ENCODE results near the gene SLC52A3.
"Not testable (repeated sequence)": the region's sequence is repeated elsewhere in the genome, so short reads cannot be mapped to it uniquely, and the experiment has no call there.

The SLC52A3 gene

GRCh38 chr20:731891-732560 is 36.3 kb downstream of the SLC52A3 start:
- no peak overlapping the region for H3K4me3 ChIP-seq (replicated peaks; ENCODE audit: low read depth, low read length)
- TF ChIP-seq, protein P1, sequence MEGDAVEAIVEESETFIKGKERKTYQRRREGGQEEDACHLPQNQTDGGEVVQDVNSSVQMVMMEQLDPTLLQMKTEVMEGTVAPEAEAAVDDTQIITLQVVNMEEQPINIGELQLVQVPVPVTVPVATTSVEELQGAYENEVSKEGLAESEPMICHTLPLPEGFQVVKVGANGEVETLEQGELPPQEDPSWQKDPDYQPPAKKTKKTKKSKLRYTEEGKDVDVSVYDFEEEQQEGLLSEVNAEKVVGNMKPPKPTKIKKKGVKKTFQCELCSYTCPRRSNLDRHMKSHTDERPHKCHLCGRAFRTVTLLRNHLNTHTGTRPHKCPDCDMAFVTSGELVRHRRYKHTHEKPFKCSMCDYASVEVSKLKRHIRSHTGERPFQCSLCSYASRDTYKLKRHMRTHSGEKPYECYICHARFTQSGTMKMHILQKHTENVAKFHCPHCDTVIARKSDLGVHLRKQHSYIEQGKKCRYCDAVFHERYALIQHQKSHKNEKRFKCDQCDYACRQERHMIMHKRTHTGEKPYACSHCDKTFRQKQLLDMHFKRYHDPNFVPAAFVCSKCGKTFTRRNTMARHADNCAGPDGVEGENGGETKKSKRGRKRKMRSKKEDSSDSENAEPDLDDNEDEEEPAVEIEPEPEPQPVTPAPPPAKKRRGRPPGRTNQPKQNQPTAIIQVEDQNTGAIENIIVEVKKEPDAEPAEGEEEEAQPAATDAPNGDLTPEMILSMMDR (IDR thresholded peaks at IDR 0.05; ENCODE audit: low read depth, low read length, missing control alignments) = no peak
- DNase-seq (ENCODE audit: extremely low read depth, low read depth) = no peak

DNA sequence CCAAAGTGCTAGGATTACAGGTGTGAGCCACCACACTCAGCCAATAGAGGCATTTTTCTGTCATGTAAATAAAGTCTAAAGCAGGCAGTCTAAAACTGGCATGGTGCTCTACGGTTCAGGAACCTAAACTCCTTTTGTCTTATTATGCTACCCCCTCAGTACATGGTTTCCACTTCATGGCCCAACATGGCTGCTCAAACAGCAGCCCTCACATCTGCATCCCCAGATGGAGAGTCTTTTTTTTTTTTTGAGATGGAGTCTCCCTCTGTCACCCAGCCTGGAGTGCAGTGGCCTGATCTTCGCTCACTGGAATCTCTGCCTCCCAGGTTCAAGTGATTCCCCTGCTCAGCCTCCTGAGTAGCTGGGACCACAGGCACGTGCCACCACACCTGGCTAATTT is 38.3 kb downstream of the SLC52A3 start:
- H3K4me3 ChIP-seq (replicated peaks; ENCODE audit: low read depth, low read length) = no peak overlapping the region
- no peak for DNase-seq (ENCODE audit: extremely low read depth, low read depth)
- TF ChIP-seq, protein P1 (IDR thresholded peaks at IDR 0.05; ENCODE audit: low read depth, low read length, missing control alignments) = no peak

DNA sequence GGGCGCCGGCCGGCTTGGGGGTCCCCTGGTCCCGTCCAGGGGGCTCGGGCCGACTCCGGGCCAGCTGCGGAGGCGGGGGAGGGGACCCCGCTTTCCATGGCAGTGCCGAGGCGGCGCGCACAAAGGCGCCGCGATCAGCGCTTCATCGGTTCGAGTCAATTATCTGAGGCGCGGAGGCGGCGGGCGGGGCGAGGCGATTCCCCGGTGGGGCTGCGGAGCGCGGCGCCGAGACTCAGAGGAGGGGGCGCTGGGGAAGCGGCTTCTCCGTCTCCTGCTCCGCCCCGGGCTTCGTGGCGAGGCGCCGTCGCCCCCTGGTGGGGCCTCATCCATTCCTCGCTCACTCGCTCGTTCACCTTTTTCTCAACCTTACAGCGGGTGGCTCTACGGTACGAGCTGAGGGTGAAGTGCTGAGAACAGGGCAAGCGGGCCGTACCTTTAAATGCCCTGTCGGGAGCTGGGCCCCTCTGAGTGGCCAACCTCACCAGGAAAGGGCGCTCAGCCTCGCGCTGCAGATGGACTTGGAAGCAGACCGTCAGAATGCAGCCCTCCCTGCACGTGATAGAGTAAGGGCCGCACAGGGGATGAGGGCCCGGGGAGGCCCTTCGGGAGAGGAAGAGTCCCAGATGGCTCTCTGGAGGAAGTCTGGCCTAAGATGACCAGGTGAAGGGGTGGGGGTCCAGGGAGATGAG is 39.9 kb downstream of the SLC52A3 start:
- TF ChIP-seq, protein P1 (IDR thresholded peaks at IDR 0.05; ENCODE audit: low read depth, low read length, missing control alignments) = peak; percentile 68
- peak overlapping the region; percentile 24 for H3K4me3 ChIP-seq (replicated peaks; ENCODE audit: low read depth, low read length)
- no peak for DNase-seq (ENCODE audit: extremely low read depth, low read depth)

DNA sequence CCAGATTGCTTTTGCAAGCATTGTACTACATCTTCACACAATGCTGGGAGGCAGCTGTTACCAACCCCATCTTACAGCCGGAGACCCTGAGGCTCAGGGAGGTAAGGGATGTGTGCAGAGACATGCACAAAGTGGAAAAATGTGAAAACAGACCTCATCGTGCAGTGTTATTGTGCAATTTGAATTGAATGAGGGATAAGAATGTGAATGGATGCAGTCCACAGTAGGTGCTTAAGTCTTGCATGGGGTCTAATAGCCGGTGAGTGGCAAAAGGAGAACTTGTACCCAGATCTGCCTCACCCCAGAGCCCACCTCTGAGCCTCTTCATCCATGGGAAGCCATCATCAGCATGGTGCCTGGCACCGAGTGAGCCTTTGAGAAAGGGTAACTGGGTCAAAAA is 42.1 kb downstream of the SLC52A3 start:
- TF ChIP-seq, protein P1 (IDR thresholded peaks at IDR 0.05; ENCODE audit: low read depth, low read length, missing control alignments) = no peak
- no peak for DNase-seq (ENCODE audit: extremely low read depth, low read depth)
- H3K4me3 ChIP-seq (replicated peaks; ENCODE audit: low read depth, low read length) = no peak overlapping the region

GRCh38 chr20:725491-725890 is 42.8 kb downstream of the SLC52A3 start:
- H3K4me3 ChIP-seq (replicated peaks; ENCODE audit: low read depth, low read length) = no peak overlapping the region
- DNase-seq (ENCODE audit: extremely low read depth, low read depth) = no peak
- TF ChIP-seq, protein P1 (IDR thresholded peaks at IDR 0.05; ENCODE audit: low read depth, low read length, missing control alignments) = no peak

DNA sequence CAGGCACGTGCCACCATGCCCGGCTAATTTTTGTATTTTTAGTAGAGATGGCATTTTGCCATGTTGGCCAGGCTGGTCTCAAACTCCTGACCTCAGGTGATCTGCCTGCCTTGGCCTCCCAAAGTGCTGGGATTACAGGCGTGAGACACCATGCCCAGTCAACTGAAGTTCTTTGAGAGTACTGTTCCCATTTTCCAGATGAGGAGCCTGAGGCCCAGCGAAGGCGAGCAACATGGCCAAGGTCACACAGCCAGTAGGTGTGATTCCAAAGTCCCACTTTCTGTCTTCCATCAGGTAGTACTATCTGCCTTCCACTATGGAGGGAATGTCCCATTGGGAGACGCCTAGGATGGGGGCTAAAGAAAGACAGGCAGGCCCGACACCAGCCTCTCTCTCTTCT is 43.5 kb downstream of the SLC52A3 start:
- DNase-seq (ENCODE audit: extremely low read depth, low read depth); H3K4me3 ChIP-seq (replicated peaks; ENCODE audit: low read depth, low read length): not testable (repeated sequence)

DNA sequence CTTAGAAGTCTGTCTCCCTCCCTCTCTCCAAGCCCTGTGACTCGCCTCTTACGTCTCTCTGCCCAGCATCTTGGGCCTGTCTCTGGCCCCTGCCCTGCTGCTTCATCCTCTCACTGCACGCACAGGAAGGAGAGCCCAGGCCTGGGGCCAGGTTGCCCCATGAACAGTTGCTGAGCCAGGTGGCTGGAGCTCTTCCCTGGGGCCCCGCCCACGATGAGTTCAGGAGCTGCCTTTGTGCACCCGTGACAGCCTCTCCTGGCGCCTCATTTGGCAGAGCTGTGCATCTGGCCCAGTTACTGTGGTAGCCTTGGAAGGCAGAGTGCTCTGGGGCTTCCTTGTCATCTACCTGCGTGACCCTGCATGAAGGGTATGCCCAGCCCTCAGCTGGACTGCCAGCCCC is 44.5 kb downstream of the SLC52A3 start:
- TF ChIP-seq, protein P1 (IDR thresholded peaks at IDR 0.05; ENCODE audit: low read depth, low read length, missing control alignments) = no peak
- H3K4me3 ChIP-seq (replicated peaks; ENCODE audit: low read depth, low read length) = no peak overlapping the region
- DNase-seq (ENCODE audit: extremely low read depth, low read depth) = no peak

All from HFF-Myc (cell line).